Measurements from ENCODE around the gene NUPR1.
"Not testable (repeated sequence)": the region's sequence is repeated elsewhere in the genome, so short reads cannot be mapped to it uniquely, and the experiment has no call there.

The NUPR1 gene

DNA sequence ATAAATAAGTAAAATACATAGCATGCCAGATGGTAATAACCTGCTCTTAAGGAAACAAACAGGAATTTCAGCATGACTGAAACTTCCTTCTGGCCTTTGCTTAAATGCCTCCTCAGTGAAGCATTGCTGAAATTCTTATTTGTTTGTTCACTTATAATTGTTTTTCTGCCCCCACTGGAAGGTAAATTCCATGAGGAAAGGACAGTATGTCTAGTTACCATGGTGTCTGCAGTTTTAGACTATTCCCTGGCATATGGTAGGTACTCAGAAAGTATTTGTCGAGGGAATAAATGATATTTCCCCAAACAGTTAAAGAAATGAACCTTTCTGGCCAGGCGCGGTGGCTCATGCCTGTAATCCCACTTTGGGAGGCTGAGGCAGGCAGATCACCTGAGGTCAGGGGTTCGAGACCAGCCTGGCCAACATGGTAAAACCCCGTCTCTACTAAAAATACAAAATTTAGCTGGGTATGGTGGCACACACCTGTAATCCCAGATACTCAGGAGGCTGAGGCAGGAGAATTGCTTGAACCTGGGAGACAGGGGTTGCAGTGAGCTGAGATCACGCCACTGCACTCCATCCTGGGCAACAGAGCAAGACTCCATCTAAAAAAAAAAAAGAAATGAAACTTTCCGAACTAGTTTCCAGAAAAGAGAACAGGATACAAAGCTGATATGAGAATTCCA is 11.5 kb downstream of the NUPR1 start:
- DNase-seq (ENCODE audit: low read depth), result not testable (repeated sequence)

DNA sequence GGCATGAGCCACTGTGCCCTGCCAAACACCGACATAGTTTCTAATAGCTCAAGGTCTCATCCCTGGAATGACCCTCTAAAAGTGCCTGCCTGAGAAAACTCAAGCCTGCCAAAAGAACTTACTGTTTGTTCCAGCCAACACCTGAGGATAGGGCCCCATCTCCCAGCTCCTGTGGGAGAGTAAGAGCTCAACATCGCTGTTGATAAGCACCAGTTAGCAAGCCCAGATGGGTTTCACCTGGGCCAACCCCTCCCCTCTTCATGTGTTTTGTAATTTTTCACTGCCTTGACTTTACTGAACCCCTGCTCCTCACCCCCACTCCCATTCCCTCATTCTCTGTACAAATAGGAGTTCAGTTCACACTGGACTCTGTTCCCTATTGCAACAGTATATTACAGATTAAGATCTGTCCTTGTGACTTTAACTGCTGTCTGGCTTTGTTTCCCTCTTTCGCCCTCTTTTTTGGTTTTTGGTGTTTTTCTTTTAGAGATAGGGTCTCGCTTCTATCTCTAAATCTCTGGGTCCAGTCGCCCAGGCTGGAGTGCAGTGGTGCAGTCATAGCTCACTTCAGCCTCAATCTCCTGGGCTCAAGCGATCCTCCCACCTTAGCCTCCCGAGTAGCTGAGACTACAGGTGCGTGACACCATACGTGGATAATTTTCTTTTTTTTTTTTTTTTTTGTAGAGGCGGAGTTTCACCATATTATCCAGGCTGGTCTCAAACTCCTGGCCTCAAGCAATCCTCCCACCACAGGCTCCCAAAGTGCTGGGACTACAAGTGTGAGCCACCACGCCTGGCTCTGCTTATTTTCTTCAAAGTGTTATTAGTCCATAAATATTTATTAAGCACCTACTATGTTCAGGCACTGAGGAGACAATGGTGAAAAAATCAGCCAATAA is 12.3 kb downstream of the NUPR1 start:
- no peak for DNase-seq (ENCODE audit: low read depth)

DNA sequence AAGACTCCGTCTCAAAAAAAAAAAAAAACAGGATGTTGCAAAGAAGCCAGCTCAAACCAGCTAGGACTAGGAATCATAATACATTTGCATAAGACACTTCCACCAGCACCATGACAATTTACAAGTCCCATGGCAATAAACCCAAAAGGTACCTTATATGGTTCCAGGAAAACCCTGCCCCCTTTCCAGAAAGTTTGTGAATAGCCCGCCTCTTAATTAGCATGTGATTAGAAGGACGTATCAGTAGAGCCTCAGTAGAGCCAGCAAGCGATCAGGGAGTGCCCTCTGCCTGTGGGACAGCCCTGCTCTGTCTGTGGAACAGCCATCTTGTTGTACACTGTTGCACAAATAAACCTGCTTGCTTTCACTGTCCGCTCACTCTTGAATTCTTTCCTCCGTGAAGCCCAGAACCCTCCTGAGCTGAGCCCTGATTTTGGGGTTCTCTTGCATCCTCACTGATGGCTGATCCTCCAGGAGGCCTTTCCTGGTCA is 14.0 kb downstream of the NUPR1 start:
- DNase-seq (ENCODE audit: low read depth), result no peak

DNA sequence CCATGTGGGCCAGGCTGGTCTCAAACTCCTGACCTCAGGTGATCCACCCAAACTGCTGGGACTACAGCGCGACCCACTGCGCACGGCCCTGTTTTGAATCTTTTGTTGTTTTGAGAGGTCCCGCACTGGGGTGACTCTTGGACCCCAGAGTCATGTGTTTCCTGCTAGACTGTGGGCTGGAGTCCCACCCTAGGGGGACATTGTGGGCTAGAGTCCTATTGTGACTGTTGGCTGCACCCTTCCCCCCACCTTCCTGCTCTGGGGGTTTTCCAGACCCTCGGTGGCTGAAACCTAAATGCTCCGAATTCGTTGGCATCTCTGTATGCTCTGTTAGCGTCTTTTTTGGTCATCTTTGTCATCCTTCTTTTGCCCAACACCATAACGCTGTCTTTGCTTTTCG is 16.0 kb downstream of the NUPR1 start:
- DNase-seq (ENCODE audit: low read depth), result no peak

DNA sequence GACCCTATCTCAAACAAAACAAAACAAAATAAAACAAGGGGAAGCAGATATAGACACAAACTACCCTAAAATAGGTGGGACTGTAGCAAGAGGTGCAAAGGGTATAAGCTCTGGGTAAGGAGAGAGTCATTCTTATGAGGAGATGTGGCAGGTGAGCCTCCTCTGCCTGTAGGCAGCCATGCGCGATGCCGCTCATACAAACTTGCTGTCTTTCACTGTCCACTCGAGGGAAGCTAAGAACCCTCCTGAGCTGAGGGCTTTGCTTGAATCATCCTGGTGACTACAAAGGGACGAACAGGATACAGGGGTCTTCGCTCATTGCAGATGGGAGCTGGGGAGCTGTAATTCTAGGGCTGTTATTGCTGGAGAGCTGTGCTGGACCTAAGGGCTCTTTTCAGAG is 17.3 kb downstream of the NUPR1 start:
- DNase-seq (ENCODE audit: low read depth), result no peak

DNA sequence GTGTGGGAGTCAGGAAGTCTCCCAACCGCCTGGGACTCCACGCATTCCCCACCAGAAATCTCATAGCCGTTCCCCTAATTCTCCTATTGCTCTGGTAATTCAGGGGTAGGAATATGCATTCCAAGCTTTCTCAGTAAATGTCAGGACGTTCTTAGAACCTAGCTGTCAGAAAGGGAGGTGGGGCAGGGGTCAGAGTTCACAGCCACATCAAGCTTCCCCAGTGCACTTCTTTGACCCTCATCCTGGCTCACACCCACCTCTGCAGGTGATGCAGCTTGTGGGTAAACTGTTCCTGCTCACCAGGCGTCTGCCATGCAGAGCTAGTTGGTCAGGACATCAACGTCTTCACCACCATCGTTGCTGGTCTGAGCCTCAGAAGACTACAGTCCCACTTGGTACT is 18.1 kb downstream of the NUPR1 start:
- no peak for DNase-seq (ENCODE audit: low read depth)

DNA sequence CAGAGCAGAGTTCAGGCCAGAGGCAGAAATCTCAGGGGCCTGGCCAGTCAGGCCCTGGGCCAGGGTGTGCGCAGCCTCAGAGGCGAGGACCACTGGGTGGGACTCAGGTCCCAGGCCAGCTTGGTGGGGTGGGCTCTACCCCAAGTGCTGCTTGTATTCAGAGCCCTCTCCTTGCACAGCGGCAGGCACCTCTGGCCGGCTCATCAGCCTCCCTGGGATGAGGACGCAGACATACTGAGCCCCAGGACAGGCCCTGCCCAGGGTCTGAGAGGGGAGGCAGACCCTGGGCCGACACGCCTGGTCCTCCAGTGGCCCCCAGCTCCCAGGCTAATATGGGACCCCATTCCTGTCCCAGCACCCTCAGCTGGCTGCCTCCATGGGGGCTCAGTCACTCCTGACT is 24.5 kb downstream of the NUPR1 start:
- no peak for DNase-seq (ENCODE audit: low read depth)

- DNase-seq (ENCODE audit: low read depth), result no peak
These were observed 25.1 kb downstream of the NUPR1 start for GRCh38 chr16:28513484-28514181.

DNA sequence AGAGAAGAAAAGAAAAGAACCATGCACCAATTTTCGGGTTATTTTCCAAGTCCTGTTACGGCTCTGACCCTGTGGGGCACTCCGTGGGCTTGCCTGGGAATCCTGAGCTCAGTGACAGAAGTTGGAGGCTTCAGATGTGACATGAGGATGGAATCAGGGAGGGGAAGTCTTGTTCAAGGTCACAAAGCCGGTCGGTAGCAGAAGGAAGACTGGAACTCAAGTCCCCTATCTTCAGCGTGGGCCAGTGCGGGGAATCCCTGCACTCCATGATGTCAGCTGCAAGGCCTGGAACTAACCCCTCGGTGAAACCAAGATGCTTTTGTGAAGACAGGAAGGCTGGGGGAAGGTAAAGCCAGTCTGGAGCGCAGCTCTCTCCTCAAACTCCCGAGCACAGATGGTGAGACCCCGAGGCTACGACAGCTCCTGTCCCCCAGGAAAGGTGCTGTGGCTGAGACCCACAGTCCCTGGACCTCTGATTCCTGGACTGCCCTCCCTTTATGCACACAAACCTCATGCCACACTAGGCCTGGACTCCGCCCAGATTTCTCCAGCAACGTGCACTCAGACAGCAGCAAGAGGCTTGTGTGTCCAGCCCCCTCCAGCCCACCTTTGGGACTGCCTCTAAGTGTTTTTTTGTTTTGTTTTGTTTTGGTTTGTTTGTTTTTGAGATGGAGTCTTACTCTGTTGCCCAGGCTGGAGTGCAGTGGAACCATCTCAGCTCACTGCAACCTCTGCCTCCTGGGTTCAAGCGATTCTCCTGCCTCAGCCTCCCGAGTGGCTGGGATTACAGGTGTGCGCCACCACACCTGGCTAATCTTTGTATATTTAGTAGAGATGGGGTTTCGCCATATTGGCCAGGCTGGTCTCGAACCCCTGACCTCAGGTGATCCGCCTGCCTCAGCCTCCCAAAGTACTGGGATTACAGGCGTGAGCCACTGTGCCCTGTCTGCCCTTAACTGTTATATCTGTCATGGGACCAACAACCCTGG is 26.7 kb downstream of the NUPR1 start:
- DNase-seq (ENCODE audit: low read depth), result no peak

DNA sequence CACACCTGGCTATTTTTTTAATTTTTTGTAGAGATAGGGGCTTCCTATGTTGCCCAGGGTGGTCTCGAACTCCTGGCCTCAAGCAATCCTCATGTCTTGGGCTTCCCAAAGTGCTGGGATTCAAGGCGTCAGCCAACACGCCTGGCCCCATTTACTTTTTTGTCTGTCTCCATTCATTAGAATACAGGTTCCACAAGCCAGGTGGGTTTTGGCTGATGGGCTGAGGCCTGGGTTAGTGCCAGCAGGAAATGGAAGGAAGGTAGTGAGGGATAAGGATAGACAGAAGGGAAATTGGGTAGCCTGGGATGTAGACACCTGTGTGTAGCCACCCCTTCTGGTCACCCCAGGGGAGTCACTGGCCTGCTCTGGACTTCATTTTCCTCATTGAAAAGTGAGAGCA is 27.7 kb downstream of the NUPR1 start:
- no peak for DNase-seq (ENCODE audit: low read depth)

GRCh38 chr16:28505489-28506137 is 33.2 kb downstream of the NUPR1 start:
- DNase-seq (ENCODE audit: low read depth), result no peak

DNA sequence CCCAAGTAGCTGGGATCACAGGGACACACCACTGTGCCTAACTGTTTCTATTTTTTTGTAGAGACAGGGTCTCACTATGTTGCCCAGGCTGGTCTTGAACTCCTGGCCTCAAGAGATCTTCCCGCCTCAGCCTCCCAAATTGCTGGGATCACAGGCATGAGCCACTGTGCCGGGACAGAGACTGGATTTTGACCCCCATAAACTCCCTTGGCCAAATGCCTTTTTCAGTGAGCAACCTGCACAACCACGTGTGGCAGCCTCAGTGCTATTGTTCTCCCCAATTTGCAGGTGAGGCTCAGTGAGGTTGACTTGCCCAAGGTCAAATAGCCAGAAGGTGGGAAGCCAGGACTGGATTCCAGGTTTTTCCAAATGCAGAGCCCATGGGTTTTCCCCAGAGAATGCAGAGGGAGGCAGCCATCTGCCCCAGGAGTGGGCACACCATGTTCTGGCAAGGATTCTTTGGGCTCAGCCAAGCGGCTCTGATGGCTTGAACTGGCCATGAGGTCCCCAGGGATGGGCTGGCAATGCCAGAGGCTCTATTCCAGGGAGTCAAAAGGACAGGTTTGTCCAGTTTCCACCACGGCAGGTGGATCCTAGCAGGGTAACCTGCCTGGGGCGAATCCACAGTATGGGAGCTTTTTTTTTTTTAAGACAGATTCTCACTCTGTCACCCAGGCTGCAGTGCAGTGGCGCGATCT is 33.9 kb downstream of the NUPR1 start:
- DNase-seq (ENCODE audit: low read depth), result no peak

DNA sequence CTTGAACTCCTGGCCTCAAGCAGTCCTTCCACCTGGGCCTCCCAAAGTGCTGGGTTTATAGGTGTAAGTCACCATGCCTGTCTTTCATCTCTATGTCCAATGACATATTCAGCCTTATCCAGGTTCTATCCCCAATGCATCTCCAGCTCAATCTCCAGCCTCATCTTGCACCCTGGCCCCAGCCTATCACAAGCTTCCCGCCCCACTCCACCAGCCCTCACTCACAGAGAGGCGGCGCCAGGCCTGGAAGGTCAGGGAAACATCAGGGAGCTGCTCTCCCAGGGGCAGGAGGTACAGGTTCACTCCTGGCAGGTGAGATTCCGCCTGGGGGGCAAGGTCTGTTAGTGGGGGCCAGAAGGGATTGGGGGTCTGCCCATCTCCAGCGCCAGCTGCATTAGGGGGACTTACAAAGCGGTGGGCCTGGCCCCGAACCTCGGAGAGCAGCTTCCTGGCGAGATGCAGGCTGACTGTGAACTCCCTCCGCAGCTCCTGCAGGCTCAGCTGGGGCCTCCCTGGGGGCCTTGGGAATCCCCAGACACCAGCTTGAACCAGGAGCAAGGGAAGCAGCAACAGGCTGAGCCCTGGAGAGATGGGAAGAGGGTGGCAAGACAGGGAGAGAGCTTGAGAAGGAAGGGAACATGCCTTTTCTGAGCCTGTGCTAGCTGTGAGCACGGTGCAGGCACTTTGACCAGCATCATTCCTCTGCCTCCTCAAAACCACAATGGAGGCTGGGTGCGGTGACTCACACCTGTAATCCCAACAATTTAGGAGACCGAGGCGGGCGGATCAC is 35.1 kb downstream of the NUPR1 start:
- DNase-seq (ENCODE audit: low read depth), result no peak

- DNase-seq (ENCODE audit: low read depth), result no peak
These were observed 36.5 kb downstream of the NUPR1 start for GRCh38 chr16:28502290-28502689.

DNA sequence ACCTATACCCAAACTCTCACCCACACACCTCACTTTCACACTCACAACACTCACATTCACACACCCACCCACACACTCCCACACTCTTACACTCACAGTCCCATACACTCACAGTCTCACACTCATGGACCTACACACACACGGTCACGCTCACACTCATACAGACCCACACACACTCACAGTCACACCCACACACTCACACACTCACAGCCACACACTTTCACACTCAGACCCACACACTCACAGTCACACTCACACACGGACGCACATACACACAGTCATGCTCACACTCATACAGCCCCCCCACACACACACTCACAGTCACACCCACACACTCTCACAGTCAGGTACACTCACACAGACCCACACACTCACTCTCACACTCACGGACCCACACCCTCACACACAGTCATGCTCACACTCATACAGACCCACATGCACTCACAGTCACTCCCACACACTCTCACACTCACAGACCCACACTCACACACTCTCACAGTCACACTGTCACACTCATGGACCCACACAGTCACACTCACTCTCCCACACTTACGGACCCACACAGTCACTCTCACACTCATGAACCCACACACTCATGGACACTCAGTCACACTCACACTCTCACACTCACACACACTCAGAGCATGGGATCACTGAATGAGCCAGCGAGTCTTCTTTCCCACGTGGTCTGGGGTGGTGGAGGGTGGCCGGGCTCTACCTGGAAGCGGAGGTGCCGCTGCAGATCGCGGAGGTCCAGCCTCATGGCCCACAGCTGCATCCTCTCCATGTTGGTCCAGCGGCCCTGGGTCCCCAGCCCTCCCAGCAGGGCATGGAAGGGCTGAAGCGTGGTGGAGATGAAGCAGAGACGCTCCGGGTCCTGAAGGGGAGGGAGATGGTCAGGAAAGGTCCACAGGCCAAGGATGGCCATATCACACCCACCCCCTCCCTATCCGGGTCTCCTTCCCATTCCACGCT is 37.2 kb downstream of the NUPR1 start:
- no peak for DNase-seq (ENCODE audit: low read depth)

DNA sequence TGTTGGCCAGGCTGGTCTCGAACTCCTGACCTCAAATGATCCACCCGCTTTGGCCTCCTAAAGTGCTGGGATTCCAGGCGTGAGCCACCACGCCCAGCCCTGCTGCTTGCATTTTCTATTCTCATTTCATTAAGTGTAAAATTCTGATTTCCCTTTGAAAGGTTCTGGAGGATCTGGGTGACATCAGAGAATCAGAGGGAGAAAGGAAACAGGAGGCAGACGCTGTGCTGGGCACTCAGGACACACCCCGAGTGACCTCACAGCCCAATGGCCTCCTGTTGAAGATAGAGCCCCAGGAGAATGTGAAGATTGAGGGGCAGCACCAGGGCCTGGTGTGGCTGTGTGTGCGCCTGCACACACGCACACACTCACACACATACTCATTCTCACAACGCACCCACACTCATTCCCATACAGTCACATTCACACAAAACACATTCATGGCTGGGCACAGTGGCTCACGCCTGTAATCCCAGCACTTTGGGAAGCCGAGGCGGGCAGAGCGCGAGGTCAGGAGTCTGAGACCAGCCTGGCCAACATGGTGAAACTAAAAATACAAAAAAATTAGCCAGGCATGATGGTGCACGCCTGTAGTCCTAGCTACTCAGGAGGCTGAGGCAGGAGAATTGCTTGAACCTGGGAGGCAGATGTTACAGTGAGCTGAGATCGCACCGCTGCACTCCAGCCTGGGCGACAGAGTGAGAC is 38.1 kb downstream of the NUPR1 start:
- DNase-seq (ENCODE audit: low read depth), result not testable (repeated sequence)

- no peak for DNase-seq (ENCODE audit: low read depth)
These were observed 38.9 kb downstream of the NUPR1 start for GRCh38 chr16:28499854-28500253.

Data from T follicular helper cell (primary cell).